Measurements from ENCODE around the gene LIPE. TPM values are rescaled to one million over a fixed set of nuclear protein-coding genes. Genes with fewer than 3 reads are reported as not detected.

Gene LIPE
- total RNA-seq, 1 experiment from 2014 or later = 21.7 TPM

- Mint-ChIP-seq H3K9me3 (ENCODE audit: unreplicated experiment) (peaks cover 10% of the 10 kb centered on the region), H3K27ac (ENCODE audit: unreplicated experiment) (no peak overlapping the region), H3K4me1 (ENCODE audit: low read depth, unreplicated experiment) (no peaks in the 10 kb centered on the region), H3K36me3 (ENCODE audit: insufficient read depth, unreplicated experiment) (peaks cover 12% of the 10 kb centered on the region), H3K27me3 (ENCODE audit: insufficient read depth, unreplicated experiment) (peaks cover 3% of the 10 kb centered on the region), H3K4me3 (ENCODE audit: unreplicated experiment) (no peak overlapping the region)
- H3K4me3 ChIP-seq (ENCODE audit: low read depth, low read length) = no peak overlapping the region
- CTCF ChIA-PET = no interaction called here
- no peaks in the 10 kb centered on the region; the same call in 1 of the 2 replicates for H3K36me3 ChIP-seq (ENCODE audit: control insufficient read depth, insufficient read depth, low read length)
- no peaks in the 10 kb centered on the region for H3K9me3 ChIP-seq
- no peaks in the 10 kb centered on the region for H3K4me1 ChIP-seq
- BruUV-seq (replicated peaks) = no TSS peak
- no peak for DNase-seq
- POLR2A ChIA-PET = no interaction called here
- intact Hi-C loops (cut with micrococcal nuclease; ENCODE audit: unreplicated experiment) = no loop called here
- TF ChIP-seq CTCF (IDR thresholded peaks at IDR 0.05; ENCODE audit: insufficient read depth in 1 of 2, low read depth in 1 of 2, low read length in 1 of 2, severe bottlenecking in 1 of 2, unreplicated experiment in 1 of 2) = no peak
- no peaks in the 10 kb centered on the region for H3K27me3 ChIP-seq (replicated peaks; ENCODE audit: control insufficient read depth, insufficient read depth, low read length)
These were observed 52.3 kb downstream of the LIPE start for GRCh38 chr19:42374826-42375376.

- H3K4me1 ChIP-seq = no peaks in the 10 kb centered on the region
- no peaks in the 10 kb centered on the region for H3K4me1 Mint-ChIP-seq (ENCODE audit: low read depth, unreplicated experiment)
- no TSS peak for BruUV-seq (replicated peaks)
- intact Hi-C loops (cut with micrococcal nuclease; ENCODE audit: unreplicated experiment) = no loop called here
- no peaks in the 10 kb centered on the region; the same call in 1 of the 2 replicates for H3K36me3 ChIP-seq (ENCODE audit: control insufficient read depth, insufficient read depth, low read length)
- H3K9me3 Mint-ChIP-seq (ENCODE audit: unreplicated experiment) = no peaks in the 10 kb centered on the region
- H3K27ac Mint-ChIP-seq (ENCODE audit: unreplicated experiment) = no peak overlapping the region
- no peak for TF ChIP-seq CTCF (IDR thresholded peaks at IDR 0.05; ENCODE audit: insufficient read depth in 1 of 2, low read depth in 1 of 2, low read length in 1 of 2, severe bottlenecking in 1 of 2, unreplicated experiment in 1 of 2)
- no peak for DNase-seq
- no peaks in the 10 kb centered on the region for H3K9me3 ChIP-seq
- no peaks in the 10 kb centered on the region for H3K27me3 Mint-ChIP-seq (ENCODE audit: insufficient read depth, unreplicated experiment)
- no peak overlapping the region for H3K4me3 Mint-ChIP-seq (ENCODE audit: unreplicated experiment)
- ChIA-PET POLR2A (interaction anchor here (0.5 to 0.6 kb wide), 2 partner anchors 25 to 502 kb away, joined by 4 to 5 read pairs; no protein-coding TSS in a partner anchor), CTCF (no interaction called here)
- H3K27me3 ChIP-seq (replicated peaks; ENCODE audit: control insufficient read depth, insufficient read depth, low read length) = no peaks in the 10 kb centered on the region
- no peak overlapping the region for H3K4me3 ChIP-seq (ENCODE audit: low read depth, low read length)
- no peaks in the 10 kb centered on the region for H3K36me3 Mint-ChIP-seq (ENCODE audit: insufficient read depth, unreplicated experiment)
These were observed 56.5 kb downstream of the LIPE start for GRCh38 chr19:42370626-42371175.

- no peaks in the 10 kb centered on the region for H3K27me3 ChIP-seq (replicated peaks; ENCODE audit: control insufficient read depth, insufficient read depth, low read length)
- no peak overlapping the region for H3K4me3 ChIP-seq (ENCODE audit: low read depth, low read length)
- no peak overlapping the region for H3K27ac Mint-ChIP-seq (ENCODE audit: unreplicated experiment)
- no peak for DNase-seq
- no peaks in the 10 kb centered on the region for H3K36me3 Mint-ChIP-seq (ENCODE audit: insufficient read depth, unreplicated experiment)
- ChIA-PET POLR2A (no interaction called here), CTCF (no interaction called here)
- no peaks in the 10 kb centered on the region; the same call in 1 of the 2 replicates for H3K36me3 ChIP-seq (ENCODE audit: control insufficient read depth, insufficient read depth, low read length)
- H3K9me3 ChIP-seq = no peaks in the 10 kb centered on the region
- H3K4me3 Mint-ChIP-seq (ENCODE audit: unreplicated experiment) = no peak overlapping the region
- BruUV-seq (replicated peaks) = no TSS peak
- H3K27me3 Mint-ChIP-seq (ENCODE audit: insufficient read depth, unreplicated experiment) = no peaks in the 10 kb centered on the region
- no peaks in the 10 kb centered on the region for H3K4me1 ChIP-seq
- no peaks in the 10 kb centered on the region for H3K9me3 Mint-ChIP-seq (ENCODE audit: unreplicated experiment)
- H3K4me1 Mint-ChIP-seq (ENCODE audit: low read depth, unreplicated experiment) = no peaks in the 10 kb centered on the region
- no peak for TF ChIP-seq CTCF (IDR thresholded peaks at IDR 0.05; ENCODE audit: insufficient read depth in 1 of 2, low read depth in 1 of 2, low read length in 1 of 2, severe bottlenecking in 1 of 2, unreplicated experiment in 1 of 2)
- intact Hi-C loops (cut with micrococcal nuclease; ENCODE audit: unreplicated experiment) = no loop called here
These were observed 57.1 kb downstream of the LIPE start for GRCh38 chr19:42370068-42370520.
